22Rv1 (cell line): ENCODE results near the gene METTL15.

Experiments
- H3K27ac ChIP-seq: fragments of 450-650 bp; 2 replicates; pipeline ENCODE4 v1.5.1; 2017
- CTCF ChIP-seq: fragments of 450-650 bp; IDR thresholded peaks from 2 replicates; pipeline ENCODE4 v1.5.1; 2017; ENCODE audit warnings: mild to moderate bottlenecking
- ZFX ChIP-seq: fragments of 450-650 bp; IDR thresholded peaks from 2 replicates; pipeline ENCODE4 v1.6.1; 2017; ENCODE audit warnings: antibody characterized with exemption, borderline replicate concordance

The METTL15 gene

DNA sequence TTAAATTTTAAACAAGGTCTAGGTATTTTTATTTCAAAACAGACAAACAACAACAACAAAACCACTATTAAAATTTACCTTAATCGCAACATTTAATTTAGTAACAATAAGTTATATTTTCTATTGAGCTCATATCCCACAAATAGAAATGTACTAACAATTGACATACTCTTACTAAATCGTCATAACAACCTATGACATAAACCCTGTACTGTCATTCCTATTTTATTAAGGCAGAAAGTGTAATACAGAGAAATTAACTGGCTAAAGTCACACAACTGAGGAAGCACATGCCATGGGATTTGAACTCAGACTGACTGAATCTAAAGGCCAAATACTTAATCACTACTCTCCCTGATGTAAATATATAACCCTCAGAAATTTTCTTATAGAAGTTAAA, 3.2 kb upstream of the METTL15 start:
- TF ChIP-seq CTCF (no peak), ZFX (no peak)
- H3K27ac ChIP-seq: no peak overlapping the region

- no peak for TF ChIP-seq ZFX
- no peak for TF ChIP-seq CTCF
- H3K27ac ChIP-seq: no peak overlapping the region
These were observed 2.3 kb upstream of the METTL15 start for GRCh38 chr11:28105869-28106268.

DNA sequence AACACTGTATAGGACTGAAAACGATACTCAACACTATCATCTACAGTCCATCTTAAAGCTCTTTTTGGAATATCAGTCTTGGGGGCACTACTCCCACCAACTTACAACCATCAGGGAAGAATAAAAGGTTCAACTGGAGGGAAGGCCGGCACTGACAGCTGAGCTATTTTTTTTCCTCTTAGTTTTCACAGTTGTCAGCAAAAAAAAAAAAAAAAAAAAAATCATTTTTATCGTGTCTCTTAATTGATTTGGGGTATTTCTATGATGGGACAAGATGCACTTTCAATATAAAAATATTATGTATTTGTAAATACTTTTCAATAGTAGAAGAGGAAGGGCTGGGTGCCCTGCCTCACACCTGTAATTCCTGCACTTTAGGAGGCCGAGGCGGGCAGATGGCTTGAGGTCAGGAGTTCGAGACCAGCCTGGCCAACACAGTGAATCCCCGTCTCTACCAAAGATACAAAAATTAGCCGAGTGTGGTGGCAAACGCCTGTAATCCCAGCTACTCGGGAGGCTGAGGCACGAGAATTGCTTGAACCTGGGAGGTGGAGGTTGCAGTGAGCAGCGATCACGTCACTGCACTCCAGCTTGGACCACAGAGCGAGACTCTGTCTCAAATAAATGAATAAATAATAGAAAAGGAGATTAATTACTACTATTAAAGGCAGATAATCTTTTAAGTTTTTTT, 1.7 kb upstream of the METTL15 start:
- H3K27ac ChIP-seq: peak overlapping the region; percentile 80
- TF ChIP-seq ZFX (no peak), CTCF (no peak)

- TF ChIP-seq ZFX (no peak), CTCF (no peak)
- peak overlapping the region; percentile 80 for H3K27ac ChIP-seq
These were observed 918 bp upstream of the METTL15 start for GRCh38 chr11:28107191-28107749.

- peak overlapping the region; percentile 80 for H3K27ac ChIP-seq
- TF ChIP-seq CTCF: no peak
- no peak for TF ChIP-seq ZFX
These were observed 770 bp downstream of the METTL15 start for GRCh38 chr11:28108958-28109357.

DNA sequence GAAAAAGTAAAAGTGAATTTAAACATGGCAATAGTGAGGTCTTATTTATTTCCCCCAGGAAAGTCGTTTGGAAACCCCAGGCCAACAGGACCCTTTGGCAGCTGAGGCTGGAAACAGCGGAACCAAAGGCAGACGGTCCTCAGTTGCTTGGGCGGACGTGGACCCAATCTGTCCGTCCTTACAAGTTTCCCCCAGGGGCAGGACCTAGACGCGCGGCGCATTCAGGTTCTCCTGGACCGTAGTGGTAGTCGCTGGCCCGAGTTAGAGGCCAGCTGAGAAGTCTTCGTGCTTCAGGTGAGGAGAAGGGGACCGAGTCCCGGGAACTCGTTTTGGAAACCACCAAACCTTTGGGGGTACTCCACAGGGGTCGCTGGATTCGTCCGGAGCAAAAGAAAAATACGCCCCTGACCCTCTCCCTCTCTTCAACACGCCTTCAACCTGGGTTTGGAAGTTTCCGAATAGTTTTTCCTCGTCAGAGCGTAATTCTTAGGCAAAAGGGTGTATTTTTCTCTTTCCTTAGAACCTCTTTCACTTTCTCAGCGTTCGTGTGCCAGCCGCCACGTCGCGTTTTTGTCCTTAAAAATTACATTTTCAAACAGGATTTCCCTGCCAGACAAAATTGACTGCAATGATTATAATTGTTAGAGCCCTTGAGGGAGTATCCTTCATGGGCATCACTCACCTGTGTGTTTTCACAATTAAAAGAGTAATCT, 2.1 kb downstream of the METTL15 start:
- H3K27ac ChIP-seq: peak overlapping the region; percentile 80
- TF ChIP-seq ZFX (no peak), CTCF (no peak)

GRCh38 chr11:28110821-28111200, 2.6 kb downstream of the METTL15 start:
- H3K27ac ChIP-seq: peak overlapping the region; percentile 80
- TF ChIP-seq ZFX (no peak), CTCF (no peak)
